Measurements from ENCODE around the gene NHLRC4. TPM values are rescaled to one million over a fixed set of nuclear protein-coding genes. Genes with fewer than 3 reads are reported as not detected.
A peak's percentile ranks its signal among the peaks of the same experiment; 100 is the strongest.

Gene NHLRC4
- total and polyA plus RNA-seq, 2 donors (not counting 1 experiment from before 2014, with no cell fraction given) = 0.66 to 3.3 TPM

DNA sequence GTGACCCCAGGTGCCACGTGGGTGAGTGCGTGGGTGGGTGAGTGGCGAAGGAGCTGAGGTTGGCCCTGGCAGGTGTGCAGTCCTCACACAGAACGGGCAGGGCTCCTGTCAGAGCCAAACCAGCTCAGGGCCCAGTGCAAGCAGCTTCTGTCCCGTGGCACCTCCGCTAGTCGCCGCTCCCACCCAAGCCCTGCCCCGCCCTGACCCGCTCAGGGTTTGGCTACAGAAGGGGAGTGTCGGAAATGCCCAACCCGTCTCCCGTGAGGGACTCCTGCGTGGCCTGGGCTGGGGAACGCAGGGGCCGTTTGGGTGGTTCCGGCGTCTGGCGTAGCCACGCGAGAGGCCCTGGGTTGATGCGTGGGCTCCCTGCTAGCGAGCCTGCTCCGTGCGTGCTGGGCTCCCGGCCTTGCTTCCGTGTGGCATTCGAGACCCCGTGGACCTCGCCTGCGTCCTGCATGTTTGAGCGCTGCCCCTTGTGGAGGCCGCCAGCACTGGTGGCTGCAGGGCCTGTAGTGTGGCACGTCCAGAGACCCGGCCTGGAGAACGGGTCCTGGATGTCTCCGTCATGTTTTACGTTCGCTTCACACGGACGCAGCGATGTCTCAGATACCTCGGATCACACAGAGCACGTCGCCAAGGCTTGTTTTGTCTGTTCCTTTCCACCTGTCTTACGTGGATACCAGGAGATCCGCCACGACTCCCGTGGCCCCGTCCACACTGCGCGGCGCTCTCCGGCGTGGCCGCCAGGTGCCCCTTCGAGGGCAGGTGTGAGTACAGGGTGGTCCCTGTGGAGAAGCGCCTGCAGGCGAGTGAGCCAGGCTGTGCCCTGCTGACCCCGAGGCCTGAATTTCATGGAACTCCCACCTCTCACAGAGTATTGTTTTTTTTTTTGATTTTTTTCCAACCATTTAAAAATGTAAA, 29.1 kb upstream of the NHLRC4 start:
- no peaks in the 10 kb centered on the region for H3K27me3 ChIP-seq (ENCODE audit: control insufficient read depth, insufficient read depth, low read length)
- H3K4me1 ChIP-seq (ENCODE audit: control insufficient read depth, extremely low read depth, insufficient read depth, low read length) = peaks cover 5% of the 10 kb centered on the region
- no peak overlapping the region for H3K9ac ChIP-seq (ENCODE audit: insufficient read depth, low read length)

GRCh38 chr16:539901-540530, 26.8 kb upstream of the NHLRC4 start:
- Histone ChIP-seq H3K9me3 (ENCODE audit: control insufficient read depth, insufficient read depth, low read depth, low read length) (no peaks in the 10 kb centered on the region), H3K27ac (ENCODE audit: insufficient read depth, low read length) (peak overlapping the region; percentile 38), H3K4me2 (ENCODE audit: extremely low read depth, insufficient read depth, low read length) (no peak overlapping the region), H2AFZ (ENCODE audit: low read length) (no peak overlapping the region), H4K20me1 (ENCODE audit: control insufficient read depth, extremely low read depth, insufficient read depth, low read length) (no peaks in the 10 kb centered on the region), H3K27me3 (ENCODE audit: control insufficient read depth, insufficient read depth, low read length) (no peaks in the 10 kb centered on the region), H3K4me1 (ENCODE audit: control insufficient read depth, extremely low read depth, insufficient read depth, low read length) (peaks cover 5% of the 10 kb centered on the region), H3K79me2 (ENCODE audit: control insufficient read depth, insufficient read depth, low read length) (peaks cover 77% of the 10 kb centered on the region), H3K36me3 (ENCODE audit: control insufficient read depth, insufficient read depth, low read length) (peaks cover 24% of the 10 kb centered on the region), H3K4me3 (replicated peaks in 1 of 4; ENCODE audit: control extremely low read depth in 1 of 4, insufficient read depth in 1 of 4, low read depth in 3 of 4, low read length in 4 of 4) (no peak overlapping the region), H3K9ac (ENCODE audit: insufficient read depth, low read length) (no peak overlapping the region)
- DNase-seq (ENCODE audit: low read depth in 2 of 2) = peak; percentile 79 to 81
- peak in 1 of 2 donors; percentile 32 for TF ChIP-seq CTCF (conservative IDR thresholded peaks at IDR 0.05 in 1 of 2, IDR thresholded peaks at IDR 0.05 in 1 of 2; ENCODE audit: low read depth in 1 of 2, low read length in 2 of 2)
- TF ChIP-seq EZH2 (IDR thresholded peaks at IDR 0.05; ENCODE audit: low read length, missing control alignments) = no peak

More for the DNA sequence above, 29.1 kb upstream of the NHLRC4 start:
- H3K27ac ChIP-seq (ENCODE audit: insufficient read depth, low read length) = no peak overlapping the region
- no peak overlapping the region for H3K4me3 ChIP-seq (replicated peaks in 1 of 4; ENCODE audit: control extremely low read depth in 1 of 4, insufficient read depth in 1 of 4, low read depth in 3 of 4, low read length in 4 of 4)
- H3K9me3 ChIP-seq (ENCODE audit: control insufficient read depth, insufficient read depth, low read depth, low read length) = no peaks in the 10 kb centered on the region
- no peak for TF ChIP-seq EZH2 (IDR thresholded peaks at IDR 0.05; ENCODE audit: low read length, missing control alignments)
- H3K36me3 ChIP-seq (ENCODE audit: control insufficient read depth, insufficient read depth, low read length) = peaks cover 26% of the 10 kb centered on the region
- H2AFZ ChIP-seq (ENCODE audit: low read length) = no peak overlapping the region
- H3K79me2 ChIP-seq (ENCODE audit: control insufficient read depth, insufficient read depth, low read length) = peaks cover 82% of the 10 kb centered on the region
- DNase-seq (ENCODE audit: low read depth in 2 of 2) = no peak
- no peaks in the 10 kb centered on the region for H4K20me1 ChIP-seq (ENCODE audit: control insufficient read depth, extremely low read depth, insufficient read depth, low read length)
- H3K4me2 ChIP-seq (ENCODE audit: extremely low read depth, insufficient read depth, low read length) = no peak overlapping the region

GRCh38 chr16:540645-541340, 26.0 kb upstream of the NHLRC4 start:
- TF ChIP-seq EZH2 (IDR thresholded peaks at IDR 0.05; ENCODE audit: low read length, missing control alignments) (no peak), CTCF (conservative IDR thresholded peaks at IDR 0.05 in 1 of 2, IDR thresholded peaks at IDR 0.05 in 1 of 2; ENCODE audit: low read depth in 1 of 2, low read length in 2 of 2) (no peak)
- Histone ChIP-seq H3K79me2 (ENCODE audit: control insufficient read depth, insufficient read depth, low read length) (peaks cover 75% of the 10 kb centered on the region), H3K4me2 (ENCODE audit: extremely low read depth, insufficient read depth, low read length) (no peak overlapping the region), H3K27ac (ENCODE audit: insufficient read depth, low read length) (no peak overlapping the region), H3K9me3 (ENCODE audit: control insufficient read depth, insufficient read depth, low read depth, low read length) (no peaks in the 10 kb centered on the region), H2AFZ (ENCODE audit: low read length) (no peak overlapping the region), H3K9ac (ENCODE audit: insufficient read depth, low read length) (no peak overlapping the region), H3K4me3 (replicated peaks in 1 of 4; ENCODE audit: control extremely low read depth in 1 of 4, insufficient read depth in 1 of 4, low read depth in 3 of 4, low read length in 4 of 4) (no peak overlapping the region), H3K27me3 (ENCODE audit: control insufficient read depth, insufficient read depth, low read length) (no peaks in the 10 kb centered on the region), H3K36me3 (ENCODE audit: control insufficient read depth, insufficient read depth, low read length) (peaks cover 22% of the 10 kb centered on the region), H3K4me1 (ENCODE audit: control insufficient read depth, extremely low read depth, insufficient read depth, low read length) (peaks cover 5% of the 10 kb centered on the region), H4K20me1 (ENCODE audit: control insufficient read depth, extremely low read depth, insufficient read depth, low read length) (no peaks in the 10 kb centered on the region)
- no peak for DNase-seq (ENCODE audit: low read depth in 2 of 2)
